Measurements from ENCODE around the gene EML6.

EML6 gene

DNA sequence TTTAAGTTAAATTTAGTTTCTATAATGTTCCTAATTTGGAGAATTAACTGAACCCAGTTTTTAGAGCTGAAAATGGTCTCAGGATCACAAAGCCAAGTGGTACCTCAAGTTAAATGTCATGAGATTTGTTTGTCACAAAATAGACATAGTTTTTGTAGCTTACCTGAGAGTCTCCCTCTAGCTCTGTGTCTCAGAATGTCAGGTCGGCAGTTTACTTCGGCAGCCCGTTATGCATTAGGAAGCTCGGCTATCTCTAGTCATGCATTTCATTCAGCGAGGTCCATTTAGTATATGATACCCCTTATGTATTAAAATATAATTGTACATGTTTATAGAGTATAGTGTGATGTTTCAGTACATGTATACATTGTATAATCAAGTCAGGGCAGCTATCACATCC is 155.6 kb downstream of the EML6 start:
- no peak for DNase-seq (ENCODE audit: low read depth in 3 of 3)

GRCh38 chr2:54879598-54880332 is 156.3 kb downstream of the EML6 start:
- no peak for DNase-seq (ENCODE audit: low read depth in 3 of 3)

GRCh38 chr2:54880428-54880827 is 157.0 kb downstream of the EML6 start:
- no peak for DNase-seq (ENCODE audit: low read depth in 3 of 3)

DNA sequence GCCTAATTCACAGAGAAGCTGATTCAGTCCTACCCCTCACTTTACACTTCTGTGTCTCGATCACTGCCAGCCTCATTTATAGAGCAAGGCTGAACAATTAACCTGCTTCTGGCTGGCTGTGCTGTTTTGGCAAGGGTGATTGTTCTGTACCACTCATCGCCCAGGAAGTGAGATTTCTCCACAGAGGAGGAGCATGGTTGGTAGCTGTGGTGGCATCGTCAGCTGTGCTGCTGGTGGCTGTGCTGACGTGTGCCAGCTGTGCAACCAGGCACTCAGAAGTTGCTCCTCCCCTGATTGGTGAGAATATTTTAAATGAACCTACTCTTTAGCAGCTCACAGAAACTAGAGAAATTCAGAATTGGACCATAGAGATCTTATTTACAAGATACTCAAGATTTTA is 158.3 kb downstream of the EML6 start:
- no peak for DNase-seq (ENCODE audit: low read depth in 3 of 3)

DNA sequence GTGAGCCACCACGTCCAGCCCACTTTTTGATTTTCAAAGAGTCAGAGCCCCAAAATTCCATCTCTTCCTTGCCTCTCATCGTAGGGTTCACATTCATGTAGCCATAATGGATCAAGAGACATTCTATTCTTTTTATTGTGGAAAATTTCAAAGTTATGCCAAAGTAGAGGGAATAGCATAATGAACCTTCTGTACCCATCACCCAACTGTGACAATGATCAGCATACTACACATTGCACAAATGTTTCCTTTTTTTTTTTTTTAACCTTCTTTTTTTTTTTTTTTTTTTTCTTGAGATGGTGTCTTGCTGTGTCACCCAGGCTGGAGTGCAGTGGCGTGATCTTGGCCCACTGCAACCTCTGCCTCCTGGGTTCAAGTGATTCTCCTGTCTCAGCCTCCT is 162.4 kb downstream of the EML6 start:
- no peak for DNase-seq (ENCODE audit: low read depth in 3 of 3)

DNA sequence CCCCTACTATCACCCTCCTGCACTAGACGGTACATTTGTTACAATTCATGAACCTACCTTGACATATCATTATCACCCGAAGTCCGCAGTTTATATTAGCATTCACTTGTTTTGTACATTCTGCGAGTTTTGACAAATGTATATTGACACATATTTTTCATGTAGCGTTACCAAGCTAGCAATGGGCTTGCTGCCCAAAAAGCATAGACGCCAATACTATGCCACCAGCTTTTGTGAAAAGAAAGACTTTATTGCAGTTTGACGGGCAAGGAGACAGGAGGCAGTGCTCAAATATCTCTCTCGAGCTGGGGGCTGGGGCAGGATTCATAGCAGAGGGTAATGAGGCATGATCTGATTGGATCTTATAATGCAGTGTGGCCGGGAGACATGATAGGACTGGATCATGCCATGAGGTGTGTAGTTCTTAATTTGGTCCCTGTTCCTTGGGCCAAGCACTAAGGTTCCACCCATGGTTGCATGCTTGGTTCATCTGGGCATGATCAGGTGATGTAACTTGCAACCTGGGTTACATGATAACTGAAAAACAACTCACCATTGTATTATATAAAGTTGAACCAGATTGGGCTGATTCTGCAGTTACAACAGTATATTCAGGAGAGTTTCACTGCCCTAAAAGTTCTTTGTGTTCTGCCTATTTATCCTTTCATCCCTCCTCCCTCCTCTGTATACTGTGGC is 164.5 kb downstream of the EML6 start:
- DNase-seq (ENCODE audit: low read depth in 3 of 3) = no peak

- no peak for DNase-seq (ENCODE audit: low read depth in 3 of 3)
These were observed 165.6 kb downstream of the EML6 start for GRCh38 chr2:54889053-54889452.

DNA sequence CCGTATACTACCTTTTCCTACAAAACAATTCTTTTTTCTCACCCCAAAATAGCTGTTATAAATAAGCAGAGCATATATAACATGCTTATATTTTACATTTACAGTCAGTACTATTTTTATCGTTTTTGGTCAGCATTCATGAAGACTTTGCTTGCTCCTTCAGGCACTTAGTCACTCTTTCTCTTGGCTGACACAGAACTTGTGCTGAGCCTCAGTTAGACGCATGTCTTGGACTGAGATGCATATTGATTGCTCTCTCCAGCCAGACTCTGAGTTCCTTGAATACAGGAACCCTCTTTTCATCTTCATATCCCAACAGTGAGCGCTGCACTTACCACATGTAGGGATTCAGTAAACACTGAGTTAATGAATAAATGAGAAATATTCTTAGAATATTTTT is 168.4 kb downstream of the EML6 start:
- DNase-seq (ENCODE audit: low read depth in 3 of 3) = no peak

GRCh38 chr2:54894467-54894866 is 171.0 kb downstream of the EML6 start:
- DNase-seq (ENCODE audit: low read depth in 3 of 3) = no peak

DNA sequence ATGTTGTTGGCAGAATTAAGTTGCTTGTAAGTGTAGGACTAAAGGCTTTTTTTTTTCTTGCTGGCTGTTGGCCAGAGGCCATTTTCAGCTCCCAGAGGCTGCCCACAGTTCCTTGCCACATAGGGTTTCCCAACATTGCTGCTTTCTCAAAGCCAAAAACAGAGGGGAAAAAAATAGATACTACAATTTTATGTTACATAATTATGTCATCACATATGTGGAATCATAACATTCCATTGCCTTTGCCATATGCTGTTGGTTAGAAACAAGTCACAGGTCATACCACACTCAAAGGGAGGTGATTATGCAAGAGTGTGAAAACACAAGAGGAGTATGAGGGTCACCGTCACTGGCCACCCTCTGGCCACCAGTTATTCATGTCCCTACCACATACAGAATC is 172.3 kb downstream of the EML6 start:
- DNase-seq (ENCODE audit: low read depth in 3 of 3) = no peak

GRCh38 chr2:54897420-54898310 is 174.2 kb downstream of the EML6 start:
- no peak for DNase-seq (ENCODE audit: low read depth in 3 of 3)

GRCh38 chr2:54898456-54899226 is 175.2 kb downstream of the EML6 start:
- no peak for DNase-seq (ENCODE audit: low read depth in 3 of 3)

GRCh38 chr2:54899576-54900200 is 176.2 kb downstream of the EML6 start:
- no peak for DNase-seq (ENCODE audit: low read depth in 3 of 3)

GRCh38 chr2:54901224-54901986 is 177.9 kb downstream of the EML6 start:
- no peak for DNase-seq (ENCODE audit: low read depth in 3 of 3)

DNA sequence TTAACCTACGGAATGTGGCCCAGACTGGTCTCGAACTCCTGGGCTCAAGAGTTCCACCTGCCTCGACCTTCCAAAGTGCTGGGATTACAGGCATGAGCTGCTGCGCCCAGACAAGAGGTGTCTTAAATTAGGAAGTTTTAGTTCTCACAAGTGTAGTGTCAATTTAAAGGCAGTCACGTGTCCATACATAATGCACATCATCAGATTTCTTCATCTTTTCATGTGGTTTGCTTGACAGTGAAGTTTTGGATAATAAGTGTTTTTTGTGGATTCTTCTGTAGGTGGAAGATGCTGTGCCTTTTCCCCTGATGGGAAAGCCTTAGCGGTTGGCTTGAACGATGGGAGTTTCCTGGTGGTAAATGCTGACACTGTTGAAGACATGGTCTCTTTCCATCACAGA is 179.3 kb downstream of the EML6 start:
- no peak for DNase-seq (ENCODE audit: low read depth in 3 of 3)

- DNase-seq (ENCODE audit: low read depth in 3 of 3) = peak; percentile 15 to 48 (median 29)
These were observed 180.5 kb downstream of the EML6 start for GRCh38 chr2:54903736-54904554.

DNA sequence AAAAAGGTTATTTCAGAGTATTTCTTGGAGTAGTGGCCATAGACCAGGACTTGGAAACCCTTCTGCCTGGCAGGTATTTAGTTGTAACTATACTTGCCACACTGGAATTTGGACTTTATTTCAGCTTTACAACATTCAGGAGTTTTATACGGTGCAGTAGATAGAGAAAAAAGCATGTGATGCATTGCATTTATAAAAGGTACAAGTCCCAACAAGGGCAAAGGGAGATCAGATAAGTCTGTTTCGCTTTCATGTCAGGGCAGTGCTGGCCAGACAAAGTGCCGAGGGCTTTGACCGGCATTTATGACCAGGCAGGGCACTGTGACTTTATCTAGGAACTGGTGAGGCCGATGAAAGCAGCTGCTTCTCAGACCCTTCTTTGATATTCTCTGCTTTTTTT is 181.4 kb downstream of the EML6 start:
- no peak for DNase-seq (ENCODE audit: low read depth in 3 of 3)

GRCh38 chr2:54906716-54907115 is 183.3 kb downstream of the EML6 start:
- no peak for DNase-seq (ENCODE audit: low read depth in 3 of 3)

- no peak for DNase-seq (ENCODE audit: low read depth in 3 of 3)
These were observed 184.2 kb downstream of the EML6 start for GRCh38 chr2:54907663-54908062.

GRCh38 chr2:54908591-54908990 is 185.1 kb downstream of the EML6 start:
- no peak for DNase-seq (ENCODE audit: low read depth in 3 of 3)
